GM19239 (cell line): Measurements from ENCODE around the gene SYNJ2BP.
"Not testable (repeated sequence)": the region's sequence is repeated elsewhere in the genome, so short reads cannot be mapped to it uniquely, and the experiment has no call there.

Source experiments
- DNase-seq: peaks from one replicate; pipeline ENCODE4 v3.0.0; 2011; ENCODE audit warnings: low spot score; ENCODE audit not compliant: insufficient read length
- FAIRE-seq: peaks from 2 replicates; lab custom pipeline; 2011; peaks lifted over from hg19 to GRCh38; lab: Jason Lieb, UNC

SYNJ2BP gene, protein sequence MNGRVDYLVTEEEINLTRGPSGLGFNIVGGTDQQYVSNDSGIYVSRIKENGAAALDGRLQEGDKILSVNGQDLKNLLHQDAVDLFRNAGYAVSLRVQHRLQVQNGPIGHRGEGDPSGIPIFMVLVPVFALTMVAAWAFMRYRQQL

GRCh38 chr14:70416725-70417349 lies at the start of gene SYNJ2BP:
Gene SYNJ2BP (minus strand): TSS chr14:70417090. CDS start chr14:70416963, 127 bp downstream.
- DNase-seq: peak; percentile 52
- FAIRE-seq: peak; percentile 96

- no peak for FAIRE-seq
Observed at GRCh38 chr14:70454731-70455130, 37.8 kb upstream of the SYNJ2BP start.

GRCh38 chr14:70451874-70452273 lies 35.0 kb upstream of the SYNJ2BP start, which contains the start of gene ADAM21:
Gene ADAM21 (plus strand): TSS chr14:70452174. CDS start chr14:70457500, 5,326 bp downstream.
- FAIRE-seq: no peak
- no peak for DNase-seq

More at GRCh38 chr14:70454731-70455130, 37.8 kb upstream of the SYNJ2BP start:
- no peak for DNase-seq

GRCh38 chr14:70448633-70449340 lies 31.9 kb upstream of the SYNJ2BP start:
- DNase-seq (no peak), FAIRE-seq (no peak)

DNA sequence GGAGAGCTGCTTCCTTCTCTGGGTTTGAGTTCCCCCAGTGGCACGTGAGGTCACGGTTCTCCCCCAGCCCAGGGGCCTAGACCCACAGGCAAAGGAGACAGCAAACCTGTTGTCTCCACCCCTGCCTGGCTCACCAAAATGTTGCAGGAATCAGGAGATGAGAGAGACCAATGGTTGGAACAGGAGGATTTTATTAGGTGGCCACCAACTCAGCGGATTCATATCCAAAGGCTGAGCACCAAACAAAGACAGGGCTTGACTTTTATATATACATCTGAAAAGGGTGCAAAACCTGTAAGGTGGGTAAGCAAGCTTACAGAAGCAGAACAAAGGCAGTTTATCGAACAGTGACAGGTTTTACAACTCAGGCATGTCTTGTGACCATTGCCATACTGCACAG lies 25.9 kb upstream of the SYNJ2BP start:
- FAIRE-seq (no peak), DNase-seq (no peak)

GRCh38 chr14:70441641-70442040 lies 24.8 kb upstream of the SYNJ2BP start:
- no peak for FAIRE-seq

DNA sequence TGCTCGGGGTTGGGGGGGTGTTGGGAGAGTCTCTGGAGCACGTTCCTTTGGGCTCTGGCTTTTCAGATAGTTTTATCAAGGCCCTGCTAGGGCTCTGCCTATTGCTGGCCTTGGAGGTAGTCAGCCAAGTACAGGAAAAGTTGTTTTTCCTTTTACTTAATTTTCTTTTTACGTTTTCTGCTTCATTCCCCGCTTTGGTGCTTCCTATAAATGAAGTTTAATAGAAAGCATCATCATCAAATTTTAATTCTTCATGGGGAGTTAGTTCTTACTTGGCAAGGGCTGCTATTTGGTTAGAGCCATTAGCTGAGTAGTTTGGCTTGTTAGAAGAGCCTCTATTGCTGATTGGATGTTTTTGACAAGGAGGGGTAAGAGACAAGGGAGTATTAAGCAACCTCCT lies 20.0 kb upstream of the SYNJ2BP start:
- FAIRE-seq (no peak), DNase-seq (no peak)

More at GRCh38 chr14:70441641-70442040, 24.8 kb upstream of the SYNJ2BP start:
- DNase-seq: no peak

DNA sequence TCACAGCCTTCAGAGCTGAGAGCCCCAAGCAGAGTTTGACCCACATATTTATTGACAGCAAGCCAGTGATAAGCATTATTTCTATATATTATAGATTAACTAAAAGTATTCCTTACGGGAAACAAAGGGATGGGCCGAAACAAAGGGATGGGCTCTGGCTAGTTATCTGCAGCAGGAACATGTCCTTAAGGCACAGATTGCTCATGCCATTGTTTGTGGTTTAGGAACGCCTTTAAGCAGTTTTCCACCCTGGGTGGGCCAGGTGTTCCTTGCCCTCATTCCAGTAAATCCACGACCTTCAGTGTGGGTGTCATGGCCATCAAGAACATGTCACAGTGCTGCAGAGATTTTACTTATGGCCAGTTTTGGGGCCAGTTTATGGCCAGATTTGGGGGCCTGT lies 9.7 kb upstream of the SYNJ2BP start:
- DNase-seq: not testable (repeated sequence)

DNA sequence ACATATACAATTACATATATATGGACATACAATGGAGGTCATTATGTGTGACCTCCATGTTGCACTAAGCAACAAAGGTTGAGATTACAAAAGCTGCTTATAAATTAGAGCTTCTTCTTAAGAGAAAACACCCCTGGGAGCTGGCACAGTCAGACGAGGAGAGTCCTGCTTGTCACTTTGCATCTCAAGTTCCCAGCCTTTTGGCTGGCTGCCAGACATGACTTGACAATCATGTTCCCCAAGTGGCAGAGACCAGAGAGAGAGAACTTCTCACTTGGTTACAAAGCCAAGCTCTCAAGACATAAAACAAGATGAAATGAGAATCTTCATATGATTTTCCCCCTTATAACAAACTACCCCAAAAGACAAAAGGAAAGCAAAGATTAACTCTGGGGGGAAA lies 8.5 kb upstream of the SYNJ2BP start:
- no peak for FAIRE-seq
- DNase-seq: no peak

More for the DNA sequence above, 9.7 kb upstream of the SYNJ2BP start:
- not testable (repeated sequence) for FAIRE-seq

DNA sequence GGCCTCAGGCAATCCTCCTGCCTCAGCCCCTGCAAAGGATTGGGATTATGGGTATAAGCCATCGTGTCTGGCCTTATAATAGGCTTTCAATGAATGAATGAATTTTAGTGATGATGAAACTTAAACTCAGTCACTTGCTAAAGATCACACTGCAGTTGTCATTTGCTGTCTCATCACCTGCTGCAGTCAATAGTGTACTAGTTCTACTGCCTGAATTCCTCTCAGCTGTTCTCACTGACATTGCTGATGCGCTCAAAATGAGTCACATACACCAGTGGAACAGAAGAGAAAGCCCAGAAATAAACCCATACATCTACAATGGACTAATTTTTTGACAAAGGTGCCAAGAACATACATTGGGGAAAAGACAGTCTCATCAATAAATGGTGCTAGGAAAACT lies 5.6 kb upstream of the SYNJ2BP start:
- FAIRE-seq (no peak), DNase-seq (no peak)

DNA sequence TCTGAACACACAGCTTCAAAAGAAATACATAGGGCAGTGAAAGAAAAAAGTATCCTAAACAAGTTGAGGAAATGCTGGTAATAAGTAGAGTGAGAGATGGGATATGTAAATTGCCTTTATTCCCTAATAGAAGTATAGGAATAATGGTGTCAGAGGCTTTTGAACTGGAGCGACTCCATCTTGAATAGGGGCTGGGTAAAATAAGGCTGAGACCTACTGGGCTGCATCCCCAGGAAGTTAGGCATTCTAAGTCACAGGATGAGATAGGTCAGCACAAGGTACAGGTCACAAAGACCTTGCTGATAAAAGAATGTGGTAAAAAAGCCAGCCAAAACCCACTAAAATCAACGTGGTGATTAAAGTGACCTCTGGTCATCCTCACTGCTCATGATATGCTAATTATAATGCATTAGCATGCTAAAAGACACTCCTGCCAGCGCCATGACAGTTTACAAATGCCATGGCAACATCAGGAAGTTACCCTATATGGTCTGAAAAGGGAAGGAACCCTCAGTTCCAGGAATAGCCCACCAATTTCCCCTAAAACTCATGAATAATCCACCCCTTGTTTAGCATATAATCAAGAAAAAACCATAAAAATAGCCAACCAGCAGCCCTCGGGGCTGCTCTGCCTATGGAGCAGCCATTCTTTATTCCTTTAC lies 2.5 kb upstream of the SYNJ2BP start:
- not testable (repeated sequence) for FAIRE-seq, DNase-seq

DNA sequence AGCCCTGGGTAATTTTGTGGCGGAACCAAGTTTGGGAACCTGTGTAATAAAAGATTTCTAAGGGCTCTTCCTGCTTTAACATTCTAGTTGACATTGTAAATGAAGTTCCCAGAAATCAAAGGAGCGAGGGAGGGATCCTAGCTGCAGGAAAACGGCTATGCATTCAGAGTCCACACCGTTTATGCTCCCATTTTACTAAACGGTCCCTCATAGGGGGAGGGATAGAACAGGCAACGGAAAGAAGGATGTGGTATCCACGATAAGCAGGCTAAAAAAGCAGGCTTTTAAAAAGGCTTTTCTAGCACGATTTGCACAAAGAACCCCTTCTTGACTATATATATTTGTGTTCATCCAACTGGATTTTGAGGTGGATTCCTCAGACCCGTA lies 559 bp downstream of the SYNJ2BP start:
- DNase-seq (no peak), FAIRE-seq (no peak)

DNA sequence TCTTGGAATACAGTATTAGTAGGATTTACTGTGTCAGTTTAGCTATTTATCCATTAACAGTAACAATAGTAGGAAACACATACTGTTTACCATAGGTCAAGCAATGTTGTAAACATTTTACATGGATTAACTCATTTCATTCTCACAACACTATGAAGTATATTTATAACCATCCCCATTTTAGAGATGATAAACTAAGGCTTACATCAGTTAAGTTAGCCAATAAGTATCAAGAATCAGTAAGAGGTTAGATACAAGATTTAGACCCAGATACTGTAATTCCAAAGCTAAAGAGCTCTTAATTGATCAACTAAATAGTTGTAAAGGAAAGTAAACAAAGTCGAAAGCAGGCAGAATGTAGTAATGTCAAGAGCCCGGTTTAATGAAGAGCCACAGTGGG lies 1.1 kb downstream of the SYNJ2BP start:
- DNase-seq: no peak
- FAIRE-seq: peak; percentile 18

DNA sequence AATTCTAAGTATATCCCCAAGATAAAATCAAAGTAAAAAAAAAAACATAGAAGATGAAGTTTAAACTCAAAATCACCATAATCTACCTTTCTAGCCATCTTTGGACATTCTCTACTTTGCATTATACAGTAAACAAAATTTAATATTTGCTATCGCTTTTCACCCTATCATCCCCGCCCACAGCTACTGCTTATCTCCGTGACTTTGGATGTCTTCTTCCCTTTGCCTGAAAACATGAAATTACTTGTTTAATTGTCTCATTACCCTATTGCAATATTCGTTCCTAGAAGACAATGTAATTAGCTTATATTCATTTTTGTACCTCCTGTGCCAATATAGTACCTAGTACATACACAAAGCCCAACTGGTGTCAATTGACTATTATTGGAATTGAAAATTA lies 9.3 kb downstream of the SYNJ2BP start:
- FAIRE-seq: no peak
- no peak for DNase-seq

- not testable (repeated sequence) for FAIRE-seq, DNase-seq
Observed at GRCh38 chr14:70406216-70406615, 10.7 kb downstream of the SYNJ2BP start.

- FAIRE-seq, DNase-seq: not testable (repeated sequence)
Observed at GRCh38 chr14:70403335-70403734, 13.6 kb downstream of the SYNJ2BP start.

- no peak for DNase-seq
- FAIRE-seq: no peak
Observed at GRCh38 chr14:70401643-70402042, 15.2 kb downstream of the SYNJ2BP start.

DNA sequence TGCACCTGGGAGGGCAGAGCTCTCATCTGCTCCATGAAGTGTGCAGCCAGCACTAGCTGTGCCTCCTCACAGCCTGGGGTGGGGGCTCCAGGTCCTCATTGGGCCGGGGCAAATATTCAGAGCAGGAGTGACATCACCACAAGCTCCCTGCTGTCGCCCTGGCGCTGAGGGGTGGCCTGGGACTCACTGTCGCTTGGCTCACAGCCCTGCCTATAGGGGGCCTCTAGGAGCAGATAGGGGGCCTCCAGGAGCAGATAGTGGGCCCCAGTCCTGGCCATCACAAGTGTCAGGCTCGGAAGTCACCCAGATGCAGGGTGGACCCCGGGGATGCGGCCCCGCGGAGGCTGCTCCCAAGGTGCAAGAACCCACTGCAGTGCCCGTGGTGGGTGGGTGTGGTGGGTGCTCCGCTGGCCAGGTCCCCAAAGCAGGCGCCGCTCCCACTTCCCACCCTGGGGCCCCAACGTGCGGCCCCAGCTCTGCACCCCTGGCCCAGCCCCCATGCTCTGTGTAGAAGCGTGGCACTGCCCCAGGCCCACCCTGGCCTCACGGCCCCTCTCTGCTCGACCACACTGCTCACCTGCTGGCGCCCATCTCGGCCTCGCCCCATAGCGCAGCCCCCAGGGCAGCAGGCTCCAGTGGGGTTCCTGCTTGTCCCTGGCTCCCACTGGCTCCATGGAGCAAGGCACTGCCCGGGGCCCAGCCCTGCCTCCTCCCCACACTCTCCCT lies 18.0 kb downstream of the SYNJ2BP start:
- no peak for DNase-seq
- no peak for FAIRE-seq

DNA sequence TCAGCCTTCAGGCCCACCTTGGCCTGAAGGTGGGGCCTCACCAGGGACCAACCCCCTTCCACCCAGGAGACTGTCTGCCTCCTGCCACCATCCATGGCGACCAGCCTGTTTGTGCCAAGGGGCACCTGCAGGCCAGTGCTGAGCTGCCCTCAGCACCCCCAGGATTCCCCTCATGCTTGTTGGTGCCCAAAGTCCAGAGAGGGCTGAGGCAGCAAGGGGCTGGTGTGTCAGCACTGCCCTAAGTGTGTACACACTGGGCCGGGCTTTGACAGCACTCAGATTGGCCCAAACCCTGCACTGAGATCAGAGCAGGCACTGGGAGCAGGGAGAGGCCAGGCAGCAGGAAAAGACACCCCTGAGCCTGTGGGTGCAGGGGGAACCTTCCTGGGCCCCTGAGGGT lies 18.6 kb downstream of the SYNJ2BP start:
- DNase-seq (no peak), FAIRE-seq (no peak)

- DNase-seq (no peak), FAIRE-seq (no peak)
Observed at GRCh38 chr14:70397746-70398145, 19.1 kb downstream of the SYNJ2BP start.
